ENCODE data around the gene TSPAN32. TPM values are rescaled to one million over a fixed set of nuclear protein-coding genes. Genes with fewer than 3 reads are reported as not detected.

The TSPAN32 gene
- total RNA-seq, 1 experiment from 2014 or later = 0.07 TPM

DNA sequence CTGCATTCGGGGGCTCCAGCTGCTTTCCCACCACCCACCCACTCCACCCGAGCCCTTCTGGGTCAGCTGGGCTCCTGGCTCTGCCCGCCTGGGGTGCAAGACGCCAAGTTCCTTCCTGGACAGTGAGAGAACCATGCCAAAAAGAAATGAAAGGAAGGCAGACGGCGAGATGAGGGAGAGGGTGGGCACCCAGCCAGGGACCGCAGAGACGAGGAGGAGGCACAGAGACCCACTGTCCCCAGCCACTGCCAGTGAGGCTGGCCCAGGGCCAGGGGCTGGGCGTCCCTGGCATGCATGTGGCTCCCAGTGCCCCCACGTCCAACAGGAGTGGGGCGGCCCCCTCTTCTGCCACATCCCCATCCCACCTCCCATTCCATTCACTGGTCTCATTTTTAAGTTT lies 64.5 kb downstream of the TSPAN32 start:
- DNase-seq (ENCODE audit: low read depth) = peak; percentile 27

DNA sequence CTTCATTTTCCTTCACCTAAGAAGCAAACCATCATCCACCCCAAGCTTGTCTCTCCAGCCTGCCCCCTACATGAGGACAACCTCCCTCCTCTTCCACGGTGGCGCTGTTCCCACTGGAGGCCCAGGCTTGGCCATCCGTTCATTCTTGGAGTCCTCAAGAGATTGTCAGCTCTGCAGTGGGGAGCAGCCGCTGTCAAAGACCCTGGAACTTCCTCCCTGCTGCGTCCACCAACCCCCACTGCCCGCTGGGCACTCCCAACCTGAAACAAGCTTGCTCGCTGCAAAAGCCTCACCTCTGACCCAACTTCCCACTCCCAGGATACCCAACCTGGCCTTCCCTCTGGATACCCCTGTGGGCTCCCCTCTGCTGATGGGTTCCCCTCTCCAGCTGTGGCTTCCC lies 64.9 kb downstream of the TSPAN32 start:
- no peak for DNase-seq (ENCODE audit: low read depth)

DNA sequence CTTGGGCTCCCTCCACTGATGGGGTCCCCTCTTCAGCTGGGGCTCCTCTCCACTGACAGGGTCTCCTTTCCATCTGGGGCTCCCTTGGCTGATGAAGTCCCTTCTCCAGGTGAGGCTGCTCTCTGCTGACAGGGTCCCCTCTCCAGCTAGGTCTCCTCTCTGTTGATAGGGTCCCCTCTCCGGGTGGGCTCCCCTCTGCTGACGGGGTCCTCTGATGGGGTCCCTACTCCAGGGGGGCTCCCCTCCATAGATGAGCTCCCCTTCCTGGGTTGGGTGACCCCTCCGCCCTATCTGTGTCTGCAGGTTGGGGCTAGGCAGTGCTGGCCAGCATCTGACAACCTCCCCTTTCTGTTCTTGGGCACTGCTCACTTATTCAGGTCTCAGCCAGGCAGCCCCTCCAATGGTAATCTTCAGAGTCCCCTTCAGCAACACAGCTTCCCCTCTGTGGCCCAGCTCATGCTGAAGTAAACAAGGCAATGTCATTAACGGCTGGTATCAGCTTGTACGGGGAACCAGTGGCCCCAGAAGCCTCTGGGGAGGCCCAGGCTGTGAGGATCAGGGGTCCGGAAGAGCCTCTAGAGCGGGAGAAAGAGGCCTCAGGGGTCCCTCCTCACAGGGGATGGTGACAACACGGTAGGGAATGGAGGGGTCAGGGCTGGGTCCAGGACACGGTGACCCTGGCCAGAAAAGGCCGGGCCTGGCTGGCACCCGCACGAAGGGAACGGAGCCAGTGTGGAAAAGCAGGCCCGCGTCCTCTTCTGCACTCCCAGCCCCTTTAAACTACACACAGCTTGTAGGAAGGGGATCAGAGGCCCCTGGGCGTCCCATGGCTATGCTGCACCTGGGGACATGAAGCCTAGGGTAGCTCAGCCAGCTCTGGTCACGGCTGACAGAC lies 65.7 kb downstream of the TSPAN32 start:
- no peak for DNase-seq (ENCODE audit: low read depth)

Other genes with a start within 250 kb of the TSPAN32 start
- gene IGF2, start 162.6 kb upstream of the TSPAN32 start, total RNA-seq (2014; rRNA removed; shearing (Covaris generic)) = 0.02 and 0.07 TPM in 2 replicates
- gene INS, start 140.8 kb upstream of the TSPAN32 start, total RNA-seq (2014; rRNA removed; shearing (Covaris generic)) = not detected in 2 replicates
- gene TH, start 130.2 kb upstream of the TSPAN32 start, total RNA-seq (2014; rRNA removed; shearing (Covaris generic)) = 0.07 TPM in 1 of 2 replicates, not detected in the other
- not detected in 2 replicates for gene ASCL2, start 31.4 kb upstream of the TSPAN32 start, total RNA-seq (2014; rRNA removed; shearing (Covaris generic))
- not detected in 2 replicates for gene C11orf21, start 95 bp upstream of the TSPAN32 start, total RNA-seq (2014; rRNA removed; shearing (Covaris generic))
- gene CD81, start 75.3 kb downstream of the TSPAN32 start, total RNA-seq (2014; rRNA removed; shearing (Covaris generic)) = 144 and 209 TPM in 2 replicates
- 20.8 and 34.9 TPM in 2 replicates for gene TSSC4, start 98.7 kb downstream of the TSPAN32 start, total RNA-seq (2014; rRNA removed; shearing (Covaris generic))
- gene TRPM5, start 142.5 kb downstream of the TSPAN32 start, total RNA-seq (2014; rRNA removed; shearing (Covaris generic)) = not detected in 2 replicates
- not detected in 2 replicates for gene KCNQ1, start 143.0 kb downstream of the TSPAN32 start, total RNA-seq (2014; rRNA removed; shearing (Covaris generic))

All from M059J (cell line).